Ishikawa (cell line): ENCODE data around the gene IKZF1.

Experiments used
- CEBPB ChIP-seq: IDR thresholded peaks from 2 replicates; pipeline ENCODE4 v1.6.1; 2012
- CREB1 ChIP-seq: IDR thresholded peaks from 2 replicates; pipeline ENCODE4 v1.6.1; 2012; ENCODE audit warnings: low read depth
- EGR1 ChIP-seq: IDR thresholded peaks from 2 replicates; pipeline ENCODE4 v1.6.1; 2012
- EP300 ChIP-seq: IDR thresholded peaks from 2 replicates; pipeline ENCODE4 v1.6.1; 2012; ENCODE audit warnings: borderline replicate concordance
- FOXM1 ChIP-seq: IDR thresholded peaks from 2 replicates; pipeline ENCODE4 v1.6.1; 2012; ENCODE audit warnings: low read depth, borderline replicate concordance
- NFIC ChIP-seq: IDR thresholded peaks from 2 replicates; pipeline ENCODE4 v1.6.1; 2012
- RAD21 ChIP-seq: IDR thresholded peaks from 2 replicates; pipeline ENCODE4 v1.6.1; 2012; ENCODE audit warnings: low read depth
- TAF1 ChIP-seq: IDR thresholded peaks from 2 replicates; pipeline ENCODE4 v1.6.1; 2012; ENCODE audit warnings: low read depth, mild to moderate bottlenecking
- TCF12 ChIP-seq: IDR thresholded peaks from 2 replicates; pipeline ENCODE4 v1.6.1; 2012; ENCODE audit warnings: low read depth
- TEAD4 ChIP-seq: IDR thresholded peaks from 2 replicates; pipeline ENCODE4 v1.6.1; 2012
- YY1 ChIP-seq: IDR thresholded peaks from 2 replicates; pipeline ENCODE4 v1.6.1; 2012; ENCODE audit warnings: low read depth
- ZBTB7A ChIP-seq: IDR thresholded peaks from 2 replicates; pipeline ENCODE4 v1.6.1; 2012; ENCODE audit warnings: low read depth
- TF ChIP-seq, protein P1 (sequence below): IDR thresholded peaks from 2 replicates; pipeline ENCODE4 v1.6.1; 2012
- TF ChIP-seq, protein P2 (sequence below): IDR thresholded peaks from 2 replicates; pipeline ENCODE4 v1.6.1; 2012
- TF ChIP-seq, protein P3 (sequence below): IDR thresholded peaks from 2 replicates; pipeline ENCODE4 v1.6.1; 2012; ENCODE audit warnings: low read depth, mild to moderate bottlenecking

IKZF1 gene

DNA sequence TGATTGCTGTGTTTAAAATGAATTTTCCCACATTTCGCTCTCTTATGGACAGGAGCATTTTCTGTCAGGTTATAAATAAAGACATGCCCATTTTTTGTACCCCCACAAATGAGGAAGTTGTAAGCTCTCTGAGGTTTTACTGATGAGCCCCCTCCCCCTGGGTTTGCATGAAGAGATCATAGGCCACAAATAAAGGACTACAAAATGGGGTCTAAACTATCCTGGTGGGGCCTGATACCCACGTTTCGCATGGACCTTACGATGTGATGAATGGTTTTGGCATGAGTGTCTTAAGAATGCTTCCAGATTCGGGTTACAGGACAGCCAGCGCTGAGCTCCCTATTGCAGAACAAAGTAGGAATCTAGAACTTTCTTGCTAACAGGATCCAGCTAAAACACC lies 5.8 kb downstream of the IKZF1 start:
- TF ChIP-seq EGR1 (no peak), CREB1 (no peak), YY1 (no peak), TEAD4 (no peak), TCF12 (no peak), ZBTB7A (no peak), CEBPB (no peak), NFIC (no peak), EP300 (no peak)
- TF ChIP-seq, protein P1, sequence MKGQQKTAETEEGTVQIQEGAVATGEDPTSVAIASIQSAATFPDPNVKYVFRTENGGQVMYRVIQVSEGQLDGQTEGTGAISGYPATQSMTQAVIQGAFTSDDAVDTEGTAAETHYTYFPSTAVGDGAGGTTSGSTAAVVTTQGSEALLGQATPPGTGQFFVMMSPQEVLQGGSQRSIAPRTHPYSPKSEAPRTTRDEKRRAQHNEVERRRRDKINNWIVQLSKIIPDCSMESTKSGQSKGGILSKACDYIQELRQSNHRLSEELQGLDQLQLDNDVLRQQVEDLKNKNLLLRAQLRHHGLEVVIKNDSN = no peak
- TF ChIP-seq, protein P2, sequence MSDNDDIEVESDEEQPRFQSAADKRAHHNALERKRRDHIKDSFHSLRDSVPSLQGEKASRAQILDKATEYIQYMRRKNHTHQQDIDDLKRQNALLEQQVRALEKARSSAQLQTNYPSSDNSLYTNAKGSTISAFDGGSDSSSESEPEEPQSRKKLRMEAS = no peak
- TF ChIP-seq, protein P3, sequence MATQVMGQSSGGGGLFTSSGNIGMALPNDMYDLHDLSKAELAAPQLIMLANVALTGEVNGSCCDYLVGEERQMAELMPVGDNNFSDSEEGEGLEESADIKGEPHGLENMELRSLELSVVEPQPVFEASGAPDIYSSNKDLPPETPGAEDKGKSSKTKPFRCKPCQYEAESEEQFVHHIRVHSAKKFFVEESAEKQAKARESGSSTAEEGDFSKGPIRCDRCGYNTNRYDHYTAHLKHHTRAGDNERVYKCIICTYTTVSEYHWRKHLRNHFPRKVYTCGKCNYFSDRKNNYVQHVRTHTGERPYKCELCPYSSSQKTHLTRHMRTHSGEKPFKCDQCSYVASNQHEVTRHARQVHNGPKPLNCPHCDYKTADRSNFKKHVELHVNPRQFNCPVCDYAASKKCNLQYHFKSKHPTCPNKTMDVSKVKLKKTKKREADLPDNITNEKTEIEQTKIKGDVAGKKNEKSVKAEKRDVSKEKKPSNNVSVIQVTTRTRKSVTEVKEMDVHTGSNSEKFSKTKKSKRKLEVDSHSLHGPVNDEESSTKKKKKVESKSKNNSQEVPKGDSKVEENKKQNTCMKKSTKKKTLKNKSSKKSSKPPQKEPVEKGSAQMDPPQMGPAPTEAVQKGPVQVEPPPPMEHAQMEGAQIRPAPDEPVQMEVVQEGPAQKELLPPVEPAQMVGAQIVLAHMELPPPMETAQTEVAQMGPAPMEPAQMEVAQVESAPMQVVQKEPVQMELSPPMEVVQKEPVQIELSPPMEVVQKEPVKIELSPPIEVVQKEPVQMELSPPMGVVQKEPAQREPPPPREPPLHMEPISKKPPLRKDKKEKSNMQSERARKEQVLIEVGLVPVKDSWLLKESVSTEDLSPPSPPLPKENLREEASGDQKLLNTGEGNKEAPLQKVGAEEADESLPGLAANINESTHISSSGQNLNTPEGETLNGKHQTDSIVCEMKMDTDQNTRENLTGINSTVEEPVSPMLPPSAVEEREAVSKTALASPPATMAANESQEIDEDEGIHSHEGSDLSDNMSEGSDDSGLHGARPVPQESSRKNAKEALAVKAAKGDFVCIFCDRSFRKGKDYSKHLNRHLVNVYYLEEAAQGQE = no peak

DNA sequence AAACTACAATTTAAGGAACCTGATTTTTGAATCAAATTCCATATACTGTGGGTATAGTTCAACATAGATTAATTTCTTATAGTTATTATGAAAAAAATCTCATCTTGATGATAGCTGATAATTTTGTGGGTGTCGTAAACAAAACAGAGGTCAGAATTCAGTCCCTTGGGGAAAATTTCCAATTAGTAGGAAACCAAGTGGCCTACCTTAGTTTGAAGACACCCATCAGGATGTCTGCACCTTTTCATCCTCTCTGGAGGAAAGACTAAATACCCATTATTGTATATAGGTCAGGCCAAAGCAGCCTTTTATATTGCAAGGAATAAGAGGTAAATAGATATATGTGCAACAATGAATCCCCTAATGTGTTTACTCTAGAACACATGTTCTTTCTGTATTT lies 6.4 kb downstream of the IKZF1 start:
- TF ChIP-seq EP300 = no peak
- no peak for TF ChIP-seq TEAD4
- TF ChIP-seq TCF12 = no peak
- TF ChIP-seq CEBPB = no peak

DNA sequence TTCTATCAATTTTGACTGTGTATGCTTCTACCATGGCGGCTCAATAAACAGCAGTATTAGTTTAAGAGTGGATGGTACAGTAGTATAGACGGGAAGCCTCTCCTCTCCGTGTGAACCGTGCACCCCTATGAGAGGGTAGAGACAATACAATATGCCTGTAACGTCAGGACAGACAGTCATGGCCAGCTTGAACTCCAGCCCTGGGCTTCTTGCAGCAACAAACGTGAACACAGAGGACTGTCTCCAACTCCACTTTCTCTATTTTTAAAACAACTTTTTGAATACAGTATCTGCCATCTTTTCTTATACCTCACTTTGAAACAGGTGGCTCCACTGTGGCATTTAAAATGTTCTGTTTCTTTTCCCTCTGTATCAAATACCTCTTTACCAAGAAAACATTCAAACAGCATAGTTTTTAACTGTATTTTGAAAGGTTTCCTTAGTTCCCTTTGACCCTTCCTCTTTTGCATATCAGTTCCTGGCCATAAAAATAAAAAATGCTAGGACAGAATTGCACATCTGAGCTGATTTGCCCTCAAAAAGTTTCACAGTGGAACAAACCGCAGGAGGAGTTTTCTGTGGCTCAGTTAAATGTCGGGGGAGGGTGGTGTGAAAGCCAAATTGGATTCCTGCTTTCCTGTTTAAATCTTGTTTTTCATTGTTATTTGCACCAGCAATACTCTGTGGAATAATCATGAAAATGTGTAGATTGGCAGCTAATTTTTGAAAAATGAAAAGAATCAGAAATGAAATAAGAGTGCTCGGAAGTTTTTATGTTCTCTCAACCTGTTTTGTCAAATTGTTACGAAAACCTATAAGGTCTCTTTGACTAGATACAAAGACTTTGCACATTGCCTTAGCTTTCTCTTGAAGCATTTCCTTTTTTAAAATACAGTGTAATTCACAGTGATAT lies 8.0 kb downstream of the IKZF1 start:
- TF ChIP-seq EP300 (no peak), TAF1 (no peak), RAD21 (no peak)

DNA sequence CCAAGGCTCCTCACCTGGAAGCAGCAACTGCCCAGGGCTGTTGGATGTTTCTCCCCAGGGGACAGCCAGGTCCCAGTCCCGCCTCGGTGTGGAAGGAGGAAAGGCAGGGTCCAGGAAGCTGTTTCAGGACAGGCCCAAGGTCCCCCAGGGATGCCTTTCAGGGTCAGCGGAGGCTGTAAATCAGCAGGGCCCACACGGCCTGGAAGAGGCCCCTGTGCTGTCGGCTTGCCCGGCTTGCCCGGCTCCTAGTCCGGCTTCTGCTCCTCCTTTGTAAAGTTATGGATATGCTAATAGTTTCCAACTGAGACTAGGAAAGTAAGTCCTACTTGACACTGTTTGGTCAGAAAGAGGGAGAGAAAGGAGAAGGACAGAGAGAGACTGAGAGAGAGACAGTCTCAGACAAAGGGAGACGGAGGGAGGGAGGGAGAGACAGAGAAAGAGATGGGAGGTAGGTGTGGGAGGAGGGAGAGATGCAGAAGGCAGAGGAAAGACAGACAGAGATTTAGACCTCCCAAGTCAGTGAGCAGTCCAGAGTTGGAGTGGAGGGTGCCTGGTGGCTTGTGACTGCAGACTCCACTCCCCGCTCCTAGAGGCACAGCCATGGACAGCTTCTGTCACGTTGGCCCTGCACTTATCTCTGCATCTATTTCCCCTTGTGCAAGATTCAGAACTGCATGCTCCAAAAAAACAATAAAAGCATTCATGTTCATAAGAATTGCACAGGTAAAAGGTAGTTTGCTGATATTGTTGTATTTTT lies 10.5 kb downstream of the IKZF1 start:
- TF ChIP-seq CEBPB (no peak), FOXM1 (no peak), RAD21 (no peak), EP300 (no peak), TAF1 (no peak)
- TF ChIP-seq, protein P3 = no peak

DNA sequence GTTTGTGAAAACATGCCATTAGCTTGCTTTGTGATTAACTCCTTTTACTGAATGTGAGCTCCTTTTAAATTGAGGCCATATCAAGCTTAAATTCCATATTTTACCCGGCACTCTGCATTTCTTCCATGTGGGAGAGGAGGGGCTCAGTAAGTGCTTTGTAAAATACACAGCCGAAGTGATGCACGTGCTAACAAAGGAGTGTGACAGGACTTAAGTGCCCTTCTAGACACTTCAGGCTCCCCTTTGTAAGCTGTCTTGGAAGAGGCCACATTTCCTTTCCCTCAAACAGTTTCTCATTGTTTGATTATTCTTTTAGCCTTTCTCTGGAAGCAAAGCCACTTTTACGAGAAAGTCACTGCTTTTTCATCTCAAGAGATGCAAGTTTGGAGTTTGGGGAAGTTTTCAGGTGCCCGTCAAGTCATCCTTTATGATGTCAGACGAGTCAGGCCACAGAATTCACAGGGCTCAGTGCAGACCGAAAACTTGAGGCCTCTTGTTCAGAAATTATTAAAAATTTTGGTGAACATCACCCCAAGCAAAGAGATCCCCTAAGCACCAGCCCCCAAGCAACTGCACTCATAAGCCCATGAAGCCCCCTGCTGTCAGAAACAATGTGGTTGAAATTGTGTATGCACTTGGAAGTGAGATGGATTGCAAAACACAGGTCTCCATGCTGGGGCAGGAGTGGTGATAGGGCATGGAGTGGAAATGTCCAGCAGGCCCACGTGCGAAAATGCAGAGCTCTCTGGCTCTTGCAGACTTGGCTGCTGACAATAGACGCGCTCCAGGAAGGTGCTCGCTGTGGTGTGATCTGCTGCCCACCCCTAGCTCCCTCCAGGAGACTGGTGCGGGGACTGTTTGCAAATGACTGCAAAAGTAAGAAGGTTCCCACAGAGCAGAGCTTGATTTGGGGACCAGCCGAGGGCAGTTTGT lies 11.5 kb downstream of the IKZF1 start:
- TF ChIP-seq RAD21 (no peak), TCF12 (no peak), NFIC (no peak), FOXM1 (no peak), CEBPB (no peak), TEAD4 (no peak), ZBTB7A (no peak), EGR1 (no peak)
- TF ChIP-seq, protein P1 = no peak
- TF ChIP-seq, protein P2 = no peak
- TF ChIP-seq, protein P3 = no peak
